ENCODE data around the gene KCNQ4.
A peak's percentile ranks its signal among the peaks of the same experiment; 100 is the strongest.

The KCNQ4 gene

DNA sequence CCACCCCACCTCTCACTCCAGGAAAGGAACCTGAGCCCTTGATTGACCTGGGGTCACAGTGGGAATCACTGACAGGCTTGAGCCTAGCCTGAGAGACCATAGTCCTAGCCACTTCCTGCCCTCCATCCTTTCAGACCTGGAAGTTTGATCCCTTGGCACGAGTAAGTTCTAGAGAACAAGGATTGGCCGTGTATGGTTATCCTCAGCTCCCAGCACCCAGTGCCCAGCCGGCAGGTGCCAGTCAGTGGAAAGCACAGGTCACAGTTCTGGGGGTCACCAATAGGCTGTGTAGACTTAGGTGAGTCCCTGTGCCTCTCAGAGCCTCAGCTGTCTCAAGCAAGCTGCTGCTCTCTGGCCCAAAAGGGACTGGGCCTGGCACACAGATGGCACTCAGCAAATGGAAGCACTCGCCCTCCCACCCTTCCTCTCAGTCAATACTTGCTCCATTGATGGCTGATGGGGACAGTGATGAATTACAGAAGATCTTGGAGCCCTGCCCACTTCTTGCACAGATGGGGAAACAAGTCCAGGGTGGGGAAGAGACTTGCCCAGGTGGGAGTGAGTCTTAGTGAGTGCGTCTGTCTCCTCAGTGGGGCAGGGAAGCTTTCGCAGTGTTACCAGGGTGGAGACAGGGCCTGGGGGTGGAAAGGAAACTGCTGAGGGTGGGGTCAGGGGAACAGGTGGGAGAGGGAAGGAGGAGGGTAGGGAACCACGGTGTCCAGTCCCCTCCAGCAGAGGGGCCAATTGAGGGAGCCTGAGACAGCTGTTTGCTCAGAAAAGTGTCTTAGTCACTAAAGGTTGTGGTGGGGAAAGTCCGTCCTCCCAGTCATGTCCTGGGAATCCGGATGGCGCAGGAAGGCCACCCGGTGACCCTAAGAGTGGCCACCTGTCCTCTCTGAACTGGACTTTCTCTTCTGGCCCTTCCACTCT lies 2.6 kb upstream of the KCNQ4 start:
- no peak for DNase-seq

DNA sequence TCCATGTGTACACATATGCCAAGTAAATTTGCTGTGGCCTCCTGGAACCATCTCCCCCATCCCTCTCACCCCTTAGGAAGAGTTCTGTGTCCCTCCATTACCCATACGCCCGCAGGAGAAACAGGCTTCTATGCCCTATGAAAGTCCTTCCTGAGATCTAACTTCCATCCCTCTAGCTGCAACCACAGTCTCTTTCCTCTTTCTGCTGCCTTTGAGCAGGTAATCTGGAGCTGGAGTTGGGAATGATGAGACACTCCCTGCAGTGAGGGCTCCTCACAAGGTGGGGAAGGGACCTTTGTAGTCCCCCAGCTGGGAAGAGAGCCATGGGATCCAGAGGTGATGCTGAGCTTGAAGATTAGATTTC lies 2.0 kb upstream of the KCNQ4 start:
- DNase-seq = no peak

DNA sequence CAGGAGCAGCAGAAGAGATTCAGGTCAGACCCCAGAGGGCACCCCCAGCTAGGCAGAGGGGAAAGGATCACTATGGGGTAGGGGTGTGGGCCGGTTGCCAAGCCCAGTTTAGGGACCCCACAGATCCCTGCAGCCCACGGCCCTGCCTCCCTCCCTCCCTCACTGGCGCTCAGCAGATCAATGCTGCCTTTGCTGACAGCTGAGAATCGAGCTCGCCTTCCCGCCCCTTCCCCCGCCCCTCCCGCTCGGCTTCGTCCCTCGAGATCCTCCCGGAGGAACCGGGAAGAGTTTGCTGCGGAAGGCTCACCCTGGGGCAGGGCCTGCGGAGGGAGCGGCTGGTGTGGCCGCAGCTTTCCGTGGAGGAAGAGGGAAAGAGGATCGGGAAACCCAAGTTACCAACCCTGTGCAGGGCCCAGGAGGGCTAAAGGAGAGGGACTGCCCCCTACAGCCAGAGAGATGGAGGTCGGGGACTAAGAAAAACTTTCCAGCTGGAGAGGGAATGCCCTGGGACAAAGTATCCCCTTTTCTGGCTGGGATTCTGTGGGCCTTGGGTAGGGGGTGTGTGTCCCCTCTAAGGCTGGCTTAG lies 1.1 kb upstream of the KCNQ4 start:
- DNase-seq = peak; percentile 10

DNA sequence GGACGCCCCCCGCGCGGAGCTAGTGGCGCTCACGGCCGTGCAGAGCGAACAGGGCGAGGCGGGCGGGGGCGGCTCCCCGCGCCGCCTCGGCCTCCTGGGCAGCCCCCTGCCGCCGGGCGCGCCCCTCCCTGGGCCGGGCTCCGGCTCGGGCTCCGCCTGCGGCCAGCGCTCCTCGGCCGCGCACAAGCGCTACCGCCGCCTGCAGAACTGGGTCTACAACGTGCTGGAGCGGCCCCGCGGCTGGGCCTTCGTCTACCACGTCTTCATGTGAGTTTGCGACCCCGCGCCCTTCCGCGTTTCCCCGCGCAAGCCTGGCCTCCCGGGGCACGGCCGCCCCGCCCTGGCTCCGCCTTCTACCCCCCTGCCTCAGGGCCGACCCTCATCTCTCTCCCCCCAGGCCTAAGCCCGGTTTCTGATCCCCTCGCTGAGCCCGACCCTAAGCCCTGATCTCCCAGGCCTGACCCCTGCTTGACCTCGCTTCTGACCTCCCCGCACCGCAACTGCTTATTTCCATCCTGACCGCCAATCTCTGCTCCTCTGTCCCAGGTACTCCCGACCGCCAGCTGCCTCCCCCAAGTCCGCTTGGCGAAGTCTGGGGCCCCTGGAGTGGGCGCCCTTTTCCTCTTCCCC lies 669 bp downstream of the KCNQ4 start:
- DNase-seq = peak; percentile 15

DNA sequence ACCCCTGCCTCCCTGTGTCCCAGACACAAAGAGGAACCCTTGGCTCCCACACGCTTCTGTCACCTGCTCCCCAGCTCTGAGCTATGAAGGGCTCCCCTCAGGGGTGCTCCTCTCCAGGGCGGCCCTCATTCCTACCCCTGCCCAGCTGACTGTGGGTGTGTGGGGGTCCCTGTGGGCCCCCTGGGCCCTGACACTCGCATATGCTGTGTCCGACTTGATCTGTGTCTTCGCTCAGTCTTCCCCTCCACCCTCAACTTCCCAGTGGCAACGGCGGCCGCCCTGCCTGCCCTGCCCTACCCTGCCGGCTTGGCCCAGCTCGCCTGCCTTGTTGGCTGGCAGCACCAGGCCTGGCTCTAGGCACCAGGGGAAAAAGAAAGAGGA lies 1.2 kb downstream of the KCNQ4 start:
- DNase-seq = no peak

DNA sequence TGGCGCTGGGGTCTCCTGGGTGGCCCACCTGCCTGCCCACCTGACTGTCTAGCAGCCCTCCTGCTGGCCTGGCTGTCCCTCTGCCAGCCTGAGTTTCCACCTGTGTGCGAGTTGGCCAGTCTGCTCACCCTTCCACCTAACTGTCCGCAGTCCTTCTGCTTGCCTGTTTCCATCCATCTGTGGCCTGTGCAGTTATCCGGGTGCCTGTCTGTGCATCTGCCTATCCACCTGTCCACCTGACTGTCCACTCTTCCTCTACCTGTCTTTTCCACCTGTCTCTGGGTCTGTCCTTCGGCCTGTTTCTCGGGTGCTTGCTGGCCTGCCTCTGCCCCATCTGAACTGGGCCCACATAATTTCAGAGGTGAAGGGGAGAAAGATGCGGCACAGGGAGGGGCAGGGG lies 1.9 kb downstream of the KCNQ4 start:
- no peak for DNase-seq

DNA sequence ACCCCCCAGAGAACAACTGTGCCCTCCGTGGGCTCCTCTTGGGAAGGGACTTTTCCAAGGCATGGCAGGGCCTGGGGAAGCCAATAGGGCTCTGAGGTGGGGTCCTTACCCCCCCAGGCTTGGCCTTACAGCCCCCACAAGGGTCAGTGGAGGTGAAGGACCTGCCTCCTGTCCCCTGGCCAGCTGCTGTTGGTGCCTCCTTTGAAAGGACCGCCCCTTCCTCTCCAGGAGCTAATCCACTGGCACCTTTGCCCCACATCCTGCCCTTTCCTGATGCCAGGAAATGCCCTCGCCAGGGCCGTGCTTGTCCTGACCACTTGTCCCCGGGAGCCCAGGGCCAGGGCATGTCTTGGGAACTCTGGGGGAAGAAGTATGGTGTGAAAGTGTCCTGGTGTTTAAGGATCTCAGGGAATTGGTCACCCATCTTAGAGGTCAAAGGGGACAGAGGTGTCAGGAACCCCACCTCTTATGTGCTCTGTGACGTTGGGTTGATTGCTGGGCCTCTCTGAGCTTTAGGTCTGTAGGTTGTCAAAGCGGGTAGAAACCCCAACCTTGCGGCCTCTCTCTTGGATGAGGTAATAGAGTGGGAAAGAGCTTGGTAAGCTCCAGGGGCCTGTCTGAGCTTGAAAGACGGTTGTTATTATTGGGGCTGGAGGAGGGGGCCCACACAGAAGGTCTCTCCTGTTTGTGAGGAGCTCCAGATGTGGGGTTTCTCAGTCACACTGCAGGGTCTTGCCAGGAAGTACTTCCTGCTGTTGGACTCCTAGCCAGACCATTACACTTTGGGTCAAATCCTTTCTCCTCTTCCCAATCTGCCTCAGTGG lies 2.8 kb downstream of the KCNQ4 start:
- DNase-seq = no peak

DNA sequence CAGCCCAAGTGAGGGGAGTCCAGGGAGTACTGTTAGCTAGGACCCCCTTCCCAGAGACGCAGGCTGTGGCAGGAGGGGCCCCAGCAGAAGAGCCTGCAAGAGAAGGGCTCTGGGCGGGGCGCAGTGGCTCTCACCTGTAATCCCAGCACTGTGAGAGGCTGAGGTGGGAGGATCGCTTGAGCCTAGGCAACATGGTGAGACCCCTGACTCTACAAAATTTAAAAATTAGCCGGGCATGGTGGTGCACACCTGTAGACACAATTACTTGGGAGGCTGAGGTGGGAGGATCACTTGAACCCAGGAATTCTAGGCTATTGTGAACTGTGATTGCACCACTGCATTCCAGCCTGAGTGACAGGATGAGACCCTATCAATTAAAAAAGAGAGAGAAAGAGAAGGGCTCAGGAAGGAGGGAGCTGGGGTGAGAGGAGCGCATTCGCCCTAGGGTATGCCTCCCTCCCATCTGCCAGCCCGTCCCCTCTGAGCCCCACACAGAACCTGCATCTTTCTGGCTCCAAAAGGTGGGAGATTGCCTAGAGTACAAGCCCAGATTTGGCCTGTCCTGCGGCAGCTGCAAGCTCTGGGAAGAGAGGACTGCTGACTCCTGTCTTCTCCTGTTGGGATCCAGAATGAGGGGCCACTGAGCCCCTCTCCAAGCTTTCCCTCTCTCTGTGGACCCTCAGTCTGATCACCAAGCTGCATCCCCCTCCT lies 3.6 kb downstream of the KCNQ4 start:
- no peak for DNase-seq

DNA sequence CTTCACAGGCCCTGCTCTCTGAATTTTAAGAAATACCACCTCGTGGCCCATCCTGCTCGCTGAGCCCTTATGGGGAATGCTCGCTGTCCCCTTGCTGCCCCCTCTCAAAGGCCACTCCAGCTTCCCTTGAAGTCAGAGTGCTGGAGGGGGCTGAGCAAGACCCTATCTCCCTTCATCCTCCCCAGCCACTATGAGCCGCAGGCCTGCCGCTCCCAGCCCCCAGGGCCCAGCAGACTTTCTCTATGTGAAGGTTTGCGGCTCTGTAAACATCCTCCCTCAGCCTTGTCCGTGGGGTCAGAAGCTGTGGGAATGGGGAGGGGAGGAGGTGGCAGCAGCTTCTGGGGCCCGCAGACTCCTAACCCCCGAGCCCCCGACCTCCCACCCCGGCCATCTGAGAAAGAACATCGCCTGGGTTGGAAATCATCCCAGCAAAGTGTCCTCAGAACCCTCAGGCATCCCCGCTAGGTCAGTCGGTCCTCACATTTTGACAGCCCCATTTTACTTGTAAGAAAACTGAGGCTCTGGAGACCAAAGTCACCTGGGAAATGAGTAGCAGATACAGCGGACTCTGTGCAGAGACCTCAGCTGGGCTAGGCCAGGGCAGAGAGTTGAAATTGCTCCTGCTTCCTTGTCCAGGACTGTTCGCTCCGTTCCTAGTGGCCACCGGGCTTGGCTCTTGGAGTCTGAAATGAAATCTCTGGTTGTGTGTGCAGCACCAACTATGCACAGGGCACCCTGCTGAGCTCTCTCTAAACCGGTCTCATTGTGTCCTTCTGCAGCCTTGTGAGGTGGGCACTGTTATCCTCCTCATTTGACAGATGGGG lies 4.4 kb downstream of the KCNQ4 start:
- no peak for DNase-seq

DNA sequence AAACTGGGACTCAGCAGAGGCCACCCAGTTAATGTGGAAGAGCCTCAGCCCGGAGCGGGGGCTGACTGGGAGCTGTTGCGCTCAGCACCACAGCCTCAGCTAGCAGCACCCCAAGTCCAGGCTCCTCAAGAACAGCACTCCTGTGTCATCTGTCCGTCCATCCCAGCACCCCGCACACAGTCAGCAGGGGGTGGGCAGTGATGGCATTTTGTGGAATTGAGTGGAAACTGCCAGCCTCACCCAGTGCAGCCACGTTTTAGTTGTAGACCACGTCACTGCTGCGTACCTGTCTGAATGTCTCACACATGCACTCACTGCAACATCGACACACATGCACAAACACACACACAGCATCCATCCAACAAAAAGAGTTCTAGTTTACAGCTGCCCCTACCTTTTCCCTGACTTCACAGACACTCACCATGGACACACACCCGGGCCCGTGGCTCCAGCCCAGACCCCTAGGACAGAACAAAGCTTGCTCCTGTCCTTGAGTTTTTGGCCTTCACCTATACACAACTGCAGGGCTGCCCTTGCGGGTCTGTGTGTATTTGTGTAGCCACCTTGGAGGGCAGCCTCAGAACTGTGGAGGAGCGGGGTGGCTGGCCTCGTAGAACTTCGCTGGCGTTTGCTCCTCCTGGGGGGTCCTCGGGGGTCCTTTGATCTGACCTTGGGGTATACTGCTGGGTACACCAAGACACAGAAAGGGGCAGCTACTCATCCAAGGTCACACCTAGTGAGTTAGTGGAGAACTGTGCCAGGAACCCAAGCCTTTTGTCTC lies 5.2 kb downstream of the KCNQ4 start:
- no peak for DNase-seq

DNA sequence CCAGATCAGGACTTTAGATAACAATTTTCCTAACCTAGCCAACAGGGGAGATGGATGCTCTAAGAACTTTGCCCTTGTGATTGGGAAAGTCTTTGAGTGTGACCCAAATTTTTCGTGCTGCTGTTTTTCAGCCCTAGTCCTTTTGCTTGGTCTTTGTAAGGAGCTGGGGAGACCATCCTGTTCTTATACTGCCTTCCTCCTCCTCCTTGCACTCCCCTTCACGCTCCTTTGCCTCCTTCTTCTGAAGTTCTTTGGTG lies 5.7 kb downstream of the KCNQ4 start:
- DNase-seq = no peak

DNA sequence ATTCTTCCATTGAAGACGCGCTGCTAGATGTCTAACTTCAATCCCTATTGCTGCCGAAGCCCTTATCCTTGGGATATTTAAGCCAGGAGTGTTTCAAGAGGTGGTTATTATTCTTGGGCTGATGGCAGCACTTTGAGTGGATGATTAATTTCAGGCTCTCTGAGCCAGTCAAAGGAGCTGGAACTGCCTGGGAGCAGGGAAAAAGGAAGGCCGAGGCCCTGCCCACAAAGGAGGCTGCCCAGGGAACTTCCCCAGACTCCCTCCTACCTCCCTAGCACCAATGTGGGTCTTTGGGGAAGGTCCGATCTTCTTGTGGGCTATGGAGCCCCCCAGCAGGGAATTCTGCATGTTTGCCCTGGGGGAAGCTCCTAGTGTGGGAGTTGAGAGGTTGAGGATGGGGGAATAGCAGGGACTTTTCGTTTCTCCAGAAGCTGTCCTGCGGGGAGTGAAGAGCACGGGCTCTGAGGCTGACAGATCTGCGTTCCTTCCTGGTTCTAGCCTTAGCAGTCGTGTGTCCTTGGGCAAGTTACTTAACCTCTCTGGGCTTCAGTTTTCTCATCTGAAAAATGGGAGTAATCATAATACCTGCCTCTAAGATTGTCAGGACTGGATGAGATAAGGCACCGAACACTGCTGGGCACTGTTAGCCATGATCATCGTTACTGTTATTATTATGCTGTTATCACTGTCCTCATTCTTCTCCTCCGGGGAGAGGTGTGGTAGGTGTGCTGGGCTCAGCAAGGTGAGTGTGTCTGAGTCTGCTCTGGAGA lies 6.3 kb downstream of the KCNQ4 start:
- no peak for DNase-seq

DNA sequence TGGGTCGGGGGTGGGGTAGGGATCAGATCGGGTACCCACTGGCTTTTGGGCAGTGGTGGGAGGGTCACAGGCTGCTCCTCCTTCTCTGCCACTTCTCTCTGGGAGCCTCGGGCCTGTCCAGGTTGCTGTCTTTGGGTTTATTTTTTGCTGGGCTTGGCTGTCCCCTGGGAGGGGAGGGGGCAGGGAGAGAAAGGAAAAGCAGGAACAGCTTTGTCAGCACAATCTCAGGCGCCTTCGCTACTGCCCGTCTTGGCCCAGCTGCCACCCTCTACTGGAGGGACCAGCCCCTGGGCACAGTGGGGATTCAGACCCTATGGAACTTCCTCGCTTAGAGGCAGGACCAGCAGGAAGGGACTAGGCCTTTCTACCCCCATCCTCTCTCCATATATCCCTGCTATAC lies 8.4 kb downstream of the KCNQ4 start:
- DNase-seq = no peak

DNA sequence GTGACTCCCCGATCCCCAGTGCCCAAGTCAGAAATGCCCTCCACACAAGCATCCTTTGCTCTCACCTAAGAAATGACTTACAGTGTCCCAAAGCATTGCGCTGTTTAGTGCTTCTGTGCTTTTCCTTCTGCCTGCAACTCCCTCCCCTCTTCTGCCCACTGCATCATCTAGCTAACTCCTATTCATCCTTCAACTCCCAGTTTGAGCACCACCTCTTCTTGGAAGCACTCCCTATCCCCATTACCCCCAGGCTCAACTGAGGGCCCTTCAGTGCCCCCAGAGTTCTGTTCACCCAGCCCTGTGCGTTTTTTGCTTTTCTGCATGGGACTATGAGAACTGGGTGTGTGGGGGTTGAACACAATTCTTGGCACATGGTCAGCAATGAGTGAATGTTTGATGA lies 10.0 kb downstream of the KCNQ4 start:
- DNase-seq = no peak

DNA sequence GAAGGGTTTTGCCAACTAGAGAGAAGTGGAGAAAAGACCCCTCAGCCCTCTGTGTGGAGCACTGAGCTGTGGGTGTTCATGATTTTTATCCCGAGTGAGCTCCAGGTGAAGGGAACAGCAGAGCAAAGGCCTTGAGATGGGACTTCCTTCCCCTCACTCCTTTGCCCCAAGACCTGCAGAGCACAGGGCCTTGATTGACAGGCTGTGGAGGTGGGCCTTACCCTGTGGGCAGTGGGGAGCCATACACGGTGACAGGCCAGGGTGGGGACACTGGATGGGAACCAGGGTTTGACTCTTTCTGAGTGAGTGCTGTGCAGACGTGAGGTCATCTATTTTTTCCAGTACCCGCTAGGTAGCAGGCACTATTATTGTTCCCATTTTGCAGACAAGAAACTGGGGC lies 10.5 kb downstream of the KCNQ4 start:
- DNase-seq = no peak

DNA sequence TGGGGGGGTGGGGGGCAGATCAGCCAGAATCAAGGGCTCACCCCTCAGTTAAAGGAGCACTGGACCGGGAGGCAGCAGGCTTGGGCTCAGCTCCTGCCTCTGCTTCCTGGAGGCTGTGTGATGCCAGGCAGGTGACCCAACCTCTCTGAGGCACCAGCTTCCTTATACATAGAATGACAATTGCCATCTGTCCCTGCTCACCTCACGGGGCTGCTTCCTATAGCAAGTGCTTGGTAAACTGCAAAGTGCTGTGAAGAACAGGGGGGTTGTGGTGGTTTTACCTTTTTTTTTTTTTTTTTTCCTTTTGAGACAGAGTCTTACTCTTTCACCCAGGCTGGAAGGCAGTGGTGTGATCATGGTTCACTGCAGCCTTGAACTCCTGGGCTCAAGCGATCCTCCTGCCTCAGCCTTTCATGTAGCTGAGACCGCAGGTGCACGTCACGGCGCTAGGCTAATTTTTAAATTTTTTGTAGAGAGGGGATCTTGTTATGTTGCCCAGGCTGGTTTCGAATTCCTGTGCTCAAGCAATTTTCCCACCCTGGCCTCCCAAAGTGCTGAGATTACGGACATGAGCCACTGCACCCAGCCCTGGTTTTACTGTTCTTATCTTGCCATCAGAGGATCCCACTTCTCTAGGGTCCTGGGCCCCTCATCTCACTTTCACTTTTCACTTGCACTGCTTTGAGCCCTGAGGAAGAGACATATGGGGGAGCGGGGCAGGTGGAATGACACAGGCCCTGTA lies 11.6 kb downstream of the KCNQ4 start:
- no peak for DNase-seq

DNA sequence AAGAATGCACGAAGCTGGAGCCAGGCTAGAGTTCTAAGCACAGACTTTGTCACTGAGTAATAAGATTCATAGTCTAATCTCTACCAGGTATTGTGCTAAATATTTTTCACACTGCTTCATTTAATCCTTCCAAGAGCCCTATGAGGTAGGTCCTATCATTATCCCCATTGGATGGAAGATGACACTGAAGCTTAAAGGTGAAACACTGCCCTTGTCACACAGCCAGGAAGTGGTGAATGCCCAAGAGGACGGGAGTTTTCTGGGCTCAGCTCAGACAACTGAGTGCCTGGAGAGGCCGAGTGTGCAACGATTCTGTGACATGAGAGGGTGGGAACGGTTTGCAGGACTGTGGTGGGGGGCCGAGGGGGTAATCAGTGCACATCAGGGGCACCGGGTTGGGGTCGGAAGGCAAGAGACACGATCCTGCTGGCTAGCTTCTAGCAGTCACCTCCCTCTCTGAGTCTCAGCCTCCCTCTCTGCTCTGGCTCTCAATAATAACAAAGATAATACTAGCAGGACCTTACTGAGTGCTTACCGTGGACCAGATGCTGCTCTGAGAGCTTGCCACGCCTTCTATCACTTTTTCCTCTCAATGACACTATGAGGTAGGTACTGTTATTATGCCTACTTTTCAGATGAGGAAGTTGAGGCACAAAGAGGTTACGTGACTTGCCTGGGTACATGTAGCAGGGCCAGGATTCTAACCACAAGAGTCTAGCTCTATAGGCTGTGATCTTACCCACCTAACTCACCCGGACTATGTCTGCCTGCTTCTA lies 12.4 kb downstream of the KCNQ4 start:
- no peak for DNase-seq

DNA sequence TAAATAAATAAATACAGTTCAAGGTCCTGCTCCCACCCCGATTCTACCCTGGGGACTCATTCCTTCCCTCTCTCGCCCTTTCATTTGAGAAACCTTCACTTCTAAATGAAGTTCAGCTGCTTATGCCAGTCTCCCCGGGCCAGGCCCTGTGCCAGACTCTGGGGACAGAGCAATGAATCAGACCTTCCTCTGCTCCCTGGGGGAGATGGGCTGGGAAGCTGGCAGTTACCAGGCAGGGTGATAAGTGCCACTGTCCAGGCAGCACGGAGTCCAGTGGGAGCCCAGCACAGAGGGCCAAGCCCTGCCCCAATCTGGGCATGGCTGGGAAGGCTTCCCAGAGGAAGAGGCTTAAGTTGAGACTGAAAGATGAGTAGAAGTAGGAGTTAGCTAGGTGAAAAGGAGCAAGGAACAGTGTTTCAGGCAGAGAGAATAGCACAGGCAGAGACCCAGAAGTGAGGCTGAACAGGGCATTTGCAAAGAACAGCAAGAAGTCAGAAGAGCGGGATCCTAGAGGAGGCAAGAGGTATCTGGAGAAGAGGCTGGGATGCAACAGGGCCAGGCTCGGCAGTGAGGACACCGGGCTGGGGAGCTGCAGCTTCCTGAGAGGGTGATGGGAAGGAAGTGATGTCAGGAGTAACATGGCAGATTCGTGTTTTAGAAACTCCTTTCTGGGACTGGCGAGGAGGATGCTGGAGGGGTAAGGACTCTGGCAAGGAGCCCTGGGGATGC lies 13.5 kb downstream of the KCNQ4 start:
- DNase-seq = no peak
